ENCODE data around the gene CFAP61.
"Not testable (repeated sequence)": the region's sequence is repeated elsewhere in the genome, so short reads cannot be mapped to it uniquely, and the experiment has no call there.

Gene CFAP61

GRCh38 chr20:20244384-20244783 lies 192.1 kb downstream of the CFAP61 start:
- DNase-seq, result not testable (repeated sequence)

GRCh38 chr20:20246996-20247633 lies 194.8 kb downstream of the CFAP61 start:
- DNase-seq, result no peak

GRCh38 chr20:20248620-20249200 lies 196.4 kb downstream of the CFAP61 start:
- no peak for DNase-seq

GRCh38 chr20:20251317-20251716 lies 199.0 kb downstream of the CFAP61 start:
- no peak for DNase-seq

- no peak for DNase-seq
Measured at GRCh38 chr20:20251836-20252235, 199.5 kb downstream of the CFAP61 start.

- no peak for DNase-seq
Measured at GRCh38 chr20:20253039-20253743, 200.9 kb downstream of the CFAP61 start.

- DNase-seq, result peak; percentile 19
Measured at GRCh38 chr20:20253744-20254330, 201.5 kb downstream of the CFAP61 start.

GRCh38 chr20:20255099-20255498 lies 202.8 kb downstream of the CFAP61 start:
- DNase-seq, result no peak

GRCh38 chr20:20259533-20259932 lies 207.2 kb downstream of the CFAP61 start:
- no peak for DNase-seq

- DNase-seq, result no peak
Measured at GRCh38 chr20:20261159-20261558, 208.8 kb downstream of the CFAP61 start.

- no peak for DNase-seq
Measured at GRCh38 chr20:20265210-20265609, 212.9 kb downstream of the CFAP61 start.

- DNase-seq, result no peak
Measured at GRCh38 chr20:20266552-20266951, 214.2 kb downstream of the CFAP61 start.

- DNase-seq, result peak; percentile 91
Measured at GRCh38 chr20:20267685-20268370, 215.5 kb downstream of the CFAP61 start.

GRCh38 chr20:20271271-20271670 lies 218.9 kb downstream of the CFAP61 start:
- DNase-seq, result no peak

- DNase-seq, result no peak
Measured at GRCh38 chr20:20272686-20273085, 220.4 kb downstream of the CFAP61 start.

- DNase-seq, result no peak
Measured at GRCh38 chr20:20273286-20273685, 221.0 kb downstream of the CFAP61 start.

- DNase-seq, result no peak
Measured at GRCh38 chr20:20274821-20275220, 222.5 kb downstream of the CFAP61 start.

GRCh38 chr20:20275636-20276035 lies 223.3 kb downstream of the CFAP61 start:
- no peak for DNase-seq

GRCh38 chr20:20276811-20277530 lies 224.6 kb downstream of the CFAP61 start:
- no peak for DNase-seq

GRCh38 chr20:20277894-20278335 lies 225.6 kb downstream of the CFAP61 start:
- DNase-seq, result peak; percentile 60

- DNase-seq, result no peak
Measured at GRCh38 chr20:20286061-20286460, 233.7 kb downstream of the CFAP61 start.

- DNase-seq, result no peak
Measured at GRCh38 chr20:20289331-20289730, 237.0 kb downstream of the CFAP61 start.

- no peak for DNase-seq
Measured at GRCh38 chr20:20292472-20292871, 240.1 kb downstream of the CFAP61 start.
